Non-pigmented ciliary epithelial cell (primary cell): ENCODE results near the gene NKD2.

Experiments used
- DNase-seq: peaks from one replicate; pipeline ENCODE4 v3.0.0-alpha.2; 2010; ENCODE audit warnings: low read depth

The NKD2 gene

DNA sequence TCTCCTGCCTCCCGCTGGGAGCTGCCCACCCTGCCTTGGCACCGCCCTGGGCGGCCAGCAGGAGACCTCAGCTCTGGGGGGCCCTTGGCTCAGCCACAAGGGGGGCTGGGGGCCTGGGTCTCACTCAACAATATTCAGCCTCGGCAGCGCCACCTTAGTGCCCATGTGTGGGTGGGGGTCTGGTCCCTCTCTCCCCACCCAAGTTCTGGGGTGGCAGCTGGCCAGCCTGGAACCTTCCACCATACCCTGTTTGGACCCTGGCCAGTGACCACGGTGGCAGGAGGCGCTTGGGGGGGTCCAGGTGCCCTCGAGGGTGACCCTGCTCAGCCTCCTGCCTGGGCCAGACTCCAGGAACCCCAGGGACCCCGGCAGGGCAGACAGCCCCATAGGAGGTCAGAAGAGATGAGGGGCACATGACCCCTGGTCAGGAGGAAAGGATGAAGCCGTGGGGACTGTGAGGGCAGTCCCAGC is 22.2 kb downstream of the NKD2 start:
- DNase-seq = no peak

DNA sequence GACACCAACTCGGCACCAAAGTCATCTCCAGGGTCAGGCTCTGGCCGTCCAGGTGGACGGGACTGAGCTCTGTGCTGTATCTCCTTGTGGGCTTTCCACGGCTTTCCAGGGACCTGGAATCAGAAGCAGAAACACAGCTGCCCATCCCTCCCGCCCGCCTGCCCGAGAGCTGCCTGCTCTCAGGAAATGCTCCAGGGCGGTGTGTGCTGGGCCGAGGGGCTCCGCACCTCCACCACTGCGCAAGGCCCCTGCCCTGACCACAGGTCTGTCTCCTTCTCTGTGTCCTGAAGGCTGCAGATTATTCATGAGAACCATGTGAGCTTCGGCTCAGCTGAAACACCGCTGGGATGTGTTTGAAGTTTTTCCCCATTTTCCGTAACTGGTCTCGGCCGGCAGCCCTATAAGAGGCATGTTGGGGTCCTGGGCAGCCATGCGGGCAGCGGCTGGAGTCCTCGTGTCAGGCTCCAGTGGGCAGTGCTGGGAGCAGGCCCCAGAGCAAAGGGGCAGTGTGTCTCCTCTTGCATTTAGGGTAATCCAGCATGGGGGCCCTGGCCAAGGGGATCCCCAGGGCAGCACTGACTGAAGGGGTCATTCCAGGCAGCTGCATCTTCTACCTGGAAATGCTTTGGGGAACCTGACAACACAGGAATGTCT is 22.8 kb downstream of the NKD2 start:
- DNase-seq = no peak

DNA sequence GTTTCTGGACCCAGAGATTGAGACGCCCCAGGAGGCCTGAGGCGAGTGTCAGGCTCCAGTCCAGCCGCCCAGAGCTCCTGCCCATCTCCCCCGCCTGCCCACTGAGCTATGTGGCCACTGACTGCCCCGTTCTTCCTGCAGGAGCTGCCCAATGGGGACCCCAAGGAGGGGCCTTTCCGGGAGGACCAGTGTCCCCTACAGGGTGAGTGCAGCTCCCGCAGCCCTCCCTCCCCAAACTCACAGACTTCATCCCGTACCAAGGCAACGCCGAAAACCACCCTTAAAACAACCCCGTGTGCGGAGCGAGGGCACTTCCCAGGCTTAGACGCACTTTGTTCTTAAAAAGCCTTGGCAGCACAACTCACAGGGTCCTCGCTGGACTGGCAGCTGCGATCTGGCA is 23.4 kb downstream of the NKD2 start:
- DNase-seq = no peak

DNA sequence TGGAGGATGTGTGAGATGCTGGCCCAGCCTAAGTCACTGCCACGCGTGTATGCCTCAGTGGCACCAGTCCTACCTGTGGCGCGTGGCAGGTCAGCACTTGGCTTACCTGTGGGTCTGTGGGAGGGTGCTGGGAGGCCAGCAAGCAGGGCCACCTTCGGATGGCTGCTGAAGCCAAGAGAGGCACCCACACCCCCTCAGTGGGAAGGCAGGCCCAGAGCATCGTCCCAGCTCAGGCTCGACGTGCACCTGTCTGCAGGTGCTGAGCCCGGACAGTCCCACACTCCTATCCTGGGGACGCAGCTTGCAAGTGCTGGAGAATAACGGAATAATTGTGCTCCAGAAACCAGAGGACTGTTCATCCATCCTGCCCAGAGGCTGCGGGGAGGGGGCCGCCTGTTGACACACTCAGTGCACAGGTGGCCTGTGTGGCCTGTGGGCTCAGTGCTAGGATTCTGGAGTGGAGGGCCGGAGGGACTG is 24.0 kb downstream of the NKD2 start:
- no peak for DNase-seq

DNA sequence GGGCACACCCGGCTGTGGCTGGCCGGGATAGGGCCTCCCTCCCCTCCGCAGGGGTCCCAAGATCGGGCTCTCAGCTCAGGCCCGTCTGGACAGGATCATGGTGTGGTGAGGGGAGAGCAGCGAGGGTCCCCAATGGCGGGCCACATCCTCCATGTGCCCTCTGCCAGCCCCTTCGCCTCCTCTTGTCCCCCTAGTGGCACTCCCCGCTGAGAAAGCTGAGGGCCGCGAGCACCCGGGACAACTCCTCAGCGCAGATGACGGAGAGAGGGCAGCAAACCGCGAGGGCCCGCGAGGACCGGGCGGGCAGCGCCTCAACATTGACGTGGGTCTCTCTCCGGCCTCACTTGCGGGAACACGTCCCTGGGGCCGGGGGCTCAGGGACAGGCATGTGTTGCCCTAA is 24.6 kb downstream of the NKD2 start:
- no peak for DNase-seq

DNA sequence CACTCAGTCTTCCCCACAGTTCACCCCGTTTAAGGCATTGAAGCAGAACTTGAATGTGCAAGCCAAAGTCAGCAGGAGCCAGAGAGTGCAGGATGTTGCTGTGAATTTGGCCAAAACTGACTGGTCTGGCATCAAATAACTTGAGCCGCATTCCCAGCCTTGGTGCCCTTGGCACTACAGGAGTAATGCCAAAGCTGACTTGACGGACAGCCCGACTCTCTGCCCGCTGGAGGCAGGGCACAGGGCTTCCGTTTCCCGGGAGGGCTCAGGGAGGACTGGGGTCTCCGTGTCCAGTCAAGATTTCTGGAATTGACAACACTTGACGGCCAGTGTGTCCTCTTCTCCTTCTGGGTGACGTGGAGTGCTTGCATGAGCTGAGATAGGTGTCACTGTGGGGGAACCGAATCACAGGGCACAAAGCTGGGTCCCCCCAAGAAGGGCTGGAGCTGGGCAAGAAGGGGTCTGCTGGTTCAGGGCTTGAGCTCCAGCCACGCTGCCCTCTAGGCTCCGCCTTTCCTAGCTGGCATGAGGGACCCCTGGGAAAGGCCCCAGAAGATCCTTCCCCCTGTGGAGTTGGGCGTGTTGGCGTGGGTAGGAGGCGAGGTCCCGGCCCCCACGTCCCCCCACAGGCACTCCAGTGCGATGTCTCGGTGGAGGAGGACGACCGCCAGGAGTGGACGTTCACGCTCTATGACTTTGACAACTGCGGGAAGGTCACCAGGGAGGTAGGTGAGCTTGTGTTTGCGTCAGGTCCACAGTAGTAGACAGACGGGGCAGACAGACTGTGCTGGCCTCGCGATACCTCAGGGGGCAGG is 25.2 kb downstream of the NKD2 start:
- DNase-seq = no peak

DNA sequence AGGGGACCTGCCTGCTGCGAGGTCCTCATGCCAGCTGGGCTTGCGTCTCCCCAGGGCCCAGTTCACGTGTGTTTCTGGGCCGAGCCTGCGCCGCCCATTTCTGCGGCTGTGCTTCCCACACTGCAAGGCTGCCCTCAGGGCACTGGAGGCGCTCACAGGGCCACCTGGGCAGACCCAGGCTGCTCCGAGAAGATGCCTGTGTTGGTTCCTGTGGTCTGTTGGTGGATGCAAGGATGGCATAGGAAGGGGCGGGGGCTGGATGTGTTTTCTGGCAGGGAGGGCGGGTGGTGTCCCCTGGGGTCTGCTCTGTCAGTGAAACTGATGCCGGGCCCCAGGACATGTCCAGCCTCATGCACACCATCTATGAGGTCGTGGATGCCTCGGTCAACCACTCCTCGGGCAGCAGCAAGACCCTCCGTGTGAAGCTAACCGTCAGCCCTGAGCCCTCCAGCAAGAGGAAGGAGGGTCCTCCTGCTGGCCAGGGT is 25.9 kb downstream of the NKD2 start:
- DNase-seq = no peak

DNA sequence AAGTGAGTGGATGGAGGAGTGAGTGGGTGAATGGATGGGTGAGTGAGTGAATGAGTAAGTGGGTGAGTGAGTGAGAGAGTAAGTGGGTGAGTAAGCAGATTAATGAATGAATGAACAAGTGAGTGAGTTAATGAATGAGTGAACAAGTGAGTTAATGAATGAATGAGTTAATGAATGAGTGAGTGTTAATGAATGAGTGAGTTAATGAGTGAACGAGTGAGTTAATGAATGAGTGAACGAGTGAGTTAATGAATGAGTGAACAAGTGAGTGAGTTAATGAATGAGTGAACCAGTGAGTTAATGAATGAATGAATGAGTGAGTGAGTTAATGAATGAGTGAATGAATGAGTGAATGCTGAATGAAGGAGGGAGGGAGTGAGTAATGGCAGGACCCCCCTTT is 26.4 kb downstream of the NKD2 start:
- DNase-seq = no peak

DNA sequence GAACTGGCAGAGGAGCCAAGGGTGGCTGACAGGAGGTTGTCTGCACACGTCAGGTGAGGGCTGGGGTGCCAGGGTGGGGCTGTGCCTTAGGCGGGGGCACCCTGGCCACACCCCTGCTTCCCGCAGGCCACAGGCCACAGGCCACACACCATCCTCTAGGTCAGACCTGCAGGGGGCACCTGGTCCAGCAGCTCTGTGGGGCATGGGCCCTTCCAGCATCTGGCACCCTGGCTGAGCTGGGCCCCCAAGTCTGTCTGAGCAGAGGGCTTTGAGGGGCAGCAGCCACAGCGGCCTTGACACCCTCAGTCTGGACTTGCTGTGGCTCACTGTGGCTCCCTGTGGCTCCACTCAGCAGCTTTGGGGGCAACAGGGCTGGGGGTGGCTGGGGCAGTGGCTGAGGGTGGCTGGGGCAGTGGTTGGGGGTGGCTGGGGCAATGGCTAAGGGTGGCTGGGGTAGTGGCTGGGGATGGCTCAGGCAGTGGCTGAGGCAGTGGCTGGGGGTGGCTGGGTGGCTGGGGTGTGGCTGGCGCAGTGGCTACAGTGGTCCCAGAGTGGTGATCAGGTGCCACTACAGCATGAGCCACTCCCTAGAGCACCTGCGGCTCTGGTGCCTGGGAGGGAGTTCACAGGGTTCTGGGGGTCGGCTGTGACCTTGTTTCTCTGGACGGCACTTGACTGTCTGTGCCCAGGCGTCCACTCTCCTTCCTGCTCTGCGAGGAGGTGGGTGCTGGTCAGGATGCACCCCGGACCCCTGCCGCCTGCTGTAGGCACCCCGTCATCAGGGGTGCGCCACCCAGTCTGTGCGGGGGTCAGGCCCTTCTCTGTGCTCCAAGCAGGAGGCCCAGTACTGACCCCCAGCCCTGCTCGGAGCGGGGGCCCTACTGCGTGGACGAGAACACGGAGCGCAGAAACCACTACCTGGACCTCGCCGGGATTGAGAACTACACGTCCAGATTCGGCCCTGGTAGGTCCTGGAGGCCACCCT is 27.1 kb downstream of the NKD2 start:
- DNase-seq = no peak

DNA sequence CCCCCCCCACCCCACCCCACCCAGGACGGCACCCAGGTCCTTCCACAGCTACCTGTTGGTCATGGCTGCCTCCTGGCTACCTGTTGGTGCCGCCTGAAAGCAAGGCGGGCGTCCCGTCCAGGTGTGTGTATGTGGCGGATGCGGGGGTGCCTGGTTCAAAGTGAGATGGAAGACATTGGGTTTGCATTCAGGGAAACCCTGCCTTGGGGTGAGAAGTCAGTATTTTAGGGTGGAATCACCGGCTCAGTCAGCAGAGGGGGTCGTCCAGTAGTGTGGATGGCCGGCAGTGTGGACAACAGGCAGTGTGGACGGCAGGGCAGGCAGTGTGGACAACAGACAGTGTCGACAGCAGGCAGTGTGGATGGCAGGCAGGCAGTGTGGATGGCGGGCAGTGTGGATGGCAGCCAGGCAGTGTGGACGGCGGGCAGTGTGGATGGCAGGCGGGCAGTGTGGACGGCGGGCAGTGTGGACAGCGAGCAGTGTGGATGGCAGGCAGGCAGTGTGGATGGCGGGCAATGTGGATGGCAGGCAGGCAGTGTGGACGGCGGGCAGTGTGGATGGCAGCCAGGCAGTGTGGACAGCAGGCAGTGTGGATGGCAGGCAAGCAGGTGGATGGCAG is 28.0 kb downstream of the NKD2 start:
- DNase-seq = no peak

DNA sequence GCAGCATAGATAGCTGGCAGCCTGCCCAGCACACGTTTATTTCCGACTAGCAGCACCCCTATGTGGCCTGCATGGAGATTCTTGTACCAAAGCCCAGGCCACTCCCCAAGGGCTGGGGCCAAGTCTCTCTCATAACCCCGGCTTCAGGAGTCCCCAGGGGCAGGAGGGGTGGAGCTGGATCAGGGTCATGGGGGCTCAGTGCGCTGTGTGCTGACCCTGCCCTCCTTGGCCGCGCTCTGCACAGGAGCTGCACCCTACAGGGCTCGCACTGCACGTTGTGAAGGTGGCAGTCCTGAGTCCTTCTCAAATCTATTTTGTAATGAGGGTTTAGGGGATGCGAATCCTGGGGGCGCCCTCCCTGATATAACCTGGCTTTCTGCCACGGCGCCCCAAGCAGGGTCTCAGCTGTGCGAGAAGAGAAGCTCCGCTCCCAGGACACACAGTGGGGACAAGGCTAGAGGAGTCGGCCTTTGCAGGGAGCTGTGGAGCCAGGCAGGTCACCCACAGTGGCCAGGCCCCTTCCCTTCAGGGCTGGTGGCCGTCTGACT is 28.6 kb downstream of the NKD2 start:
- no peak for DNase-seq

DNA sequence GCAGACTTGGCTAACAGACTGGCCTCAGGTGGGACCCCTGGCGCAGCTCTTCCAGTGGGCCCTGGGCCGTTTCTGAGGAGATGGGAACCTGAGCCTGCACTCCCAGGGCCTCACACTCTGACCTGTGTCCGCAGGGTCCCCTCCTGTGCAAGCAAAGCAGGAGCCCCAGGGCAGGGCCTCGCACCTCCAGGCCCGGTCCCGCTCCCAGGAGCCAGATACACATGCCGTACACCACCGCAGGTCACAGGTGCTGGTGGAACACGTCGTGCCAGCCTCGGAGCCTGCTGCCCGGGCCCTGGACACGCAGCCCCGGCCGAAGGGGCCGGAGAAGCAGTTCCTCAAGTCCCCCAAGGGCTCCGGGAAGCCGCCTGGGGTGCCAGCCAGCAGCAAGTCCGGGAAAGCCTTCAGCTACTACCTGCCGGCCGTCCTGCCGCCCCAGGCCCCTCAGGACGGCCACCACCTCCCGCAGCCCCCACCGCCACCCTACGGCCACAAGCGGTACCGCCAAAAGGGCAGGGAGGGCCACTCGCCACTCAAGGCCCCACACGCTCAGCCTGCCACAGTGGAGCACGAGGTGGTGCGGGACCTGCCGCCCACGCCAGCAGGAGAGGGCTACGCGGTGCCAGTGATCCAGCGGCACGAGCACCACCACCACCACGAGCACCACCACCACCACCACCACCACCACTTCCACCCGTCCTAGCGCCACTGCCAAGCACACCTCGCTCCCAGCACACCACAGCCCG is 29.2 kb downstream of the NKD2 start:
- no peak for DNase-seq

DNA sequence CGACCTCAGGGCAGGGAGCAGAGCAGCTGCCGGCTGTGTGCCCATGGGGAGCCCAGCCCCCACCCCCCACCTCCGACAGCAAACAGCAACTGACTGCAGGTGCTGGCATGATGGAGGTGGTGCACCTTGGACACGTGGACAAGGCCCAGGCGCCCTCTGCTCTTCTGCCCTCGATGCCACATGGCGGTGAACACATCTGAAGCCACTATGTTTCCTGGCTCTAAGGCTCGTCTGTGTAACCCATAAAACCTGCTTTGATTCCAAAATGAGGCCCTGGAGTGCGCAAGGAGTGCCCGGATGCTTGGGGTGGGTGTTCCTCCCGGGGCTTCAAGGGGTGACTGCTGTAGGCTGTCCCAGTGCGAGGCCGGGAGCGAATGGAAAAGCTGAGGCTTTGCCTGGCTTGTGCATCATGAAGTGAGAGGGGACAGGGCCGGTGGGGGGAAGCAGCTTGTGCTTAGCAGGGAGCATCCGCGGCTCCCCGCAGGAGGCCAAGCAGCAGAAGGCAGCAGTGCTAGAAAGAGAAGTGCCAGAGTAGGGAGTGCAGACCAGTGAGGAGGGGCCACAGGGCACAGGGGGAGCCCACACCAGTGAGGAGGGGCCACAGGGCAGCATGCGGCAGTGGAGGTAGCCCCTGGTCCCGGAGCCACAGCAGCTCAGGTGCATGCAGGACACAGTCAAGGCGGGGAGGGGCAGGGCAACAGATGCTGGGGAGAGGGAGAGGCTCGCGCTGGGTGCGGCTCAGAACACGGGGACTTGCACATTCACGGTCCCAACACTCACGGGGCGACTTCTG is 30.0 kb downstream of the NKD2 start:
- DNase-seq = no peak

DNA sequence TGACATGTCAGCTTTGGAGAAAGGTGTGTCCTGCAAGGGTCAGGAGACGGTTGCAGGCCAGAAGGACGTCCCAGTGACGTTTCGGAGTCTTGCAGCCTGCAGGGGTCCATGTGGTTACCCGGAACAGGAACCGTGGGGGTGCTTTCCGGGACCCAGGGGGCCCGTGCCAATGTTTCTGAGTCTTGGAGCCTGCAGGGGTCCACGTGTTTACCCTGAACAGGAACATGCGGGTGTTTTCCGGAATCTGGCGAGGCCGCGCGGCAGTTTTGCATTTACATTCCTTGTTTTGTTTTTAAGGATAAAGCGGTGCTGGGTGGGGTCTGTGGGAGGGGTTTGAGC is 30.6 kb downstream of the NKD2 start:
- DNase-seq = no peak

DNA sequence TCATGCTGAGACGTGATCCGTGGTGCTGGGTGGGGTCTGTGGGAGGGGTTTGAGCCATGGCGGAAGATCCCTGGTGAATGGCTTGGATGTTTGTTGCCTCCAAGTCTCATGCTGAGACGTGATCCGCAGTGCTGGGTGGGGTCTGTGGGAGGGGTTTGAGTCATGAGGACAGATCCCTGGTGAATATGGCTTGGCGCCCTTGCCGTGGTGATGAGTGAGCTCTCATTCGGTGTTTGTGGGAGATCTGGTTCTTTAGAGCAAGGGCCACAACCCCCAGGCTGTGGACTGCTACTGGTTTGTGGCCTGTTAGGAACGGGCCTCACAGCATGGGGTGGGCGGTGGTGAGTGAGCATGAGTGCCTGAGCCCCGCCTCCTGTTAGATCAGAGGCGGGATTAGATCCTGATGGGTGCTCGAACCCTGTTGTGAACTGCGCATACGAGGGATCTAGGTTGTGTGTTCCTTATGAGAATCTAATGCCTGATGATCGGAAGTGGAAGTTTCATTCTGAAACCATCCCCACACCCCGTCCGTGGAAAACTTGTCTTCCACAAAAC is 31.2 kb downstream of the NKD2 start:
- no peak for DNase-seq

DNA sequence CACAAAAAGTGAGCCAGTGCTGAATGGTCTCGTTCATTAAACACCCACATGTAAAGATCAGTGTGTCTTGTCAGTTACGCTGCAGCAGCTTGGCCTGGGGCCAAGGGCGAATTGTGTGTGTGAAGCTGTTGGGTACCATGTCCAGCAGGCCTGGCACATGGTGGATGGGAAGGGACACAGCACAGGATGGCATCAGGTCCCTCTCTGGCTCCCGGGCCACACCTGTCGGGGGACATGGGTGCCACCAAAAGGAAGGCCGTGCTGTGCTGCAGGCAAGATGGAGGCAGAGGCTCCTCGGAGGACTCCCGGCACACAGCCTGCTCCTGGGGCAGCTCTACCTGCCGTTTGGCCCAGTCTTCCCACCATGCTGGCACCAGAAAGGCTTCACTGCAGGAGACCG is 32.0 kb downstream of the NKD2 start:
- DNase-seq = no peak

DNA sequence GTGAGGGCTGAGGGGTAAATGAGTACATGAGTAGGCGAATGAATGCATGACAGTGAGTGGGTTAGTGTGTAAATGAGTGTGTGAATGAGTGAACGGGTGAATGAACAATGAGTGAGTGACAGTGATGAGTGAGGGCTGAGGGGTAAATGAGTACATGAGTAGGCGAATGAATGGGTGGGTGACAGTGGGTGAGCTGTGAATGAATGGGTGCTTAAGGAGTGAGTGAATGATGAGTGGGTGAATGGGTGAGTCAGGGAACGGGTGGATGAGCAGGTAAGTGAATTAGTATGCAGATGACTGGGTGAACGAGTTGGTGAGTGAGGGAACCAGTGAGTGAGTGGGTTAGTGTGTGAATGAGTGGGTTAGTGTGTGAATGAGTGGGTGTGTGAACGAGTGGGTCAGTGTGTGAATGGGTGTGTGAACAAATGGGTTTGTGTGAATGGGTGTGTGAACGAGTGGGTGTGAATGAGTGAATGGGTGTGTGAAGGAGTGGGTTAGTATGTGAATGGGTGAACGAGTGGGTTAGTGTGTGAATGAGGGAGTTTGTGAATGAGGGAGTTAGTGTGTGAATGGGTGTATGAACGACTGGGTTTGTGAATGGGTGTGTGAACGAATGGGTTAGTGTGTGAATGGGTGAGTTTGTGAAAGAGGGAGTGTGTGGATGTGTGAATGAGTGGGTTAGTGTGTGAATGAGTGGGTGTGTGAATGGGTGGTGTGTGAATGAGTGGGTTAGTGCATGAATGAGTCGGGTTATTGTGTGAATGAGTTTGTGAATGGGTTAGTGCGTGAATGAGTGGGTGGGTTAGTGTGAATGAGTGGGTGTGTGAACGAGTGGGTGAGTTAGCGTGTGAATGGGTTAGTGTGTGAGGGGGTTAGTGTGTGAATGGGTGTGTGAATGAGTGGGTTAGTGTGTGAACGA is 32.9 kb downstream of the NKD2 start:
- no peak for DNase-seq

DNA sequence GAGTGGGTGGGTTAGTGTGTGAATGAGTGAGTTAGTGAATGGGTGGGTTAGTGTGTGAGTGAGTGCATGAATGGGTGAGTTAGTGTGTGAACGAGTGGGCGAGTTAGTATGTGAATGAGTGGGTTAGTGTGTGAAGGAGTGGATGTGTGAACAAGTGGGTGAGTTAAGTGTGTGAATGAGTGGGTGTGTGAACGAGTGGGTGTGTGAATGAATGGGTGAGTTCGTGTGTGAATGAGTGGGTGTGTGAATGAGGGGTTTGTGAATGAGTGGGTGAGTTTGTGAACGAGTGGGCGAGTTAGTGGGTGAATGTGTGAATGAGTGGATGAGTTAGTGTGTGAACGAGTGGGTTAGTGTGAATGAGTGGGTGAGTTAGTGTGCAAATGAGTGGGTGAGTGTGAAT is 34.0 kb downstream of the NKD2 start:
- no peak for DNase-seq

DNA sequence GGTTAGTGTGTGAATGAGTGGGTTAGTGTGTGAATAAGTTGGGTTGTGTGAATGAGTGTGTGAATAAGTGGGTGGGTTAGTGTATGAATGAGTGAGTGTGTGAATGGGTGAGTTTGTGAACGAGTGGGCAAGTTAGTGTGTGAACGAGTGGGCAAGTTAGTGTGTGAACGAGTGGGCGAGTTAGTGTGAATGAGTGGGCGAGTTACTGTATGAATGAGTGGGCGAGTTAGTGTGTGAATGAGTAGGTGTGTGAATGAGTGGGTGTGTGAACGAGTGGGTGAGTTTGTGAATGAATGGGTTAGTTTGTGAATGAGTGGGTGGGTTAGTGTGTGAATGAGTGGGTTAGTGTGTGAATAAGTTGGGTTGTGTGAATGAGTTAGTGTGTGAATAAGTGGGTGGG is 34.7 kb downstream of the NKD2 start:
- DNase-seq = no peak
